ENCODE measurements around the gene KCNIP2.

DNA sequence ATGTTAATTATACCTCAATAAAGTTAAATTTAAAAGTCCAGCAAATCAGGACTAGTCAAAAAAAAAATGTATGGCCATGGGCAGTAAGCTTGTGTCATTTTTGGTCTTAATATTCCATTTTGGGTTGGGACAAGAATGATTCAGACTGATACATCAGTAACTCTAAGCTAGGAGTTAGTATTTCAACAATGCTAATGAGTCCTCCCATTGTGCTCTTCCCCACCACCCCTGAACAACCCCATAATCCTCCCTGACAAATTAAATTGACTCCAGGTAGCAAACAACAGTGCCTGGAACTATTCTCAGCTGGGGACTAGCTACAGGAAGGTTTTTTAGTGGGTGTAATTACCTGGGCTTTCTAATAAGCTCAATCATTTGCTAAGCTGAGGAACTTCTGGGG lies 30.7 kb upstream of the KCNIP2 start:
- no peak for TF ChIP-seq SUZ12 (IDR thresholded peaks at IDR 0.05; ENCODE audit: extremely low read depth, insufficient read depth, insufficient read length)
- no peak for TF ChIP-seq YY1 (IDR thresholded peaks at IDR 0.05; ENCODE audit: insufficient read depth, insufficient read length)
- no peak for TF ChIP-seq ZNF274 (IDR thresholded peaks at IDR 0.05; ENCODE audit: low read depth, low read length)
